Retinal pigment epithelial cell (primary cell): Measurements from ENCODE around the gene R3HDM1.

Experiments
- DNase-seq: peaks from one replicate; pipeline ENCODE4 v3.0.0-alpha.2; 2010; ENCODE audit warnings: low read depth
- H3K4me3 ChIP-seq: 2 replicates; pipeline ENCODE4 v1.5.1; 2011; ENCODE audit warnings: mild to moderate bottlenecking, low read length, control low read depth, moderate library complexity
- TF ChIP-seq, protein P1 (sequence below): conservative IDR thresholded peaks from 2 replicates; pipeline ENCODE4 v1.5.1; 2011; ENCODE audit warnings: low read depth, low read length, control low read depth, inconsistent platforms

Gene R3HDM1

DNA sequence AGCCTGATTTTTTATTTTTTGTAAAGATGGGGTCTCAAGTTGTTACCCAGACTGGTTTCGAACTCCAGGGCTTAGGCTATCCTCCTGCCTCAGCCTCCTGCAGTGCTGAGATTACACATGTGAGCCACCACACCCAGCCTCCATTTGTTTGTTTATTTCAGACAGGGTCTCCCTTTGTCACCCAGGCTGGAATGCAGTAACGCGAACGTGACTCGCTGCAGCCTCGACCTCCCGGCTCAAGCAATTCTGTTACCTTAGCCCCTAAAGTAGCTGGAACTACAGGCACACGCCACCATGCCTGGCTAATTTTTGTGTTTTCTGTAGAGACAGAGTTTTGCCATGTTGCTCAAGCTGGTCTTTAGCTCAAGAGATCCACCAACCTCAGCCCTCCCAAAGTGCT is 237.6 kb downstream of the R3HDM1 start:
- H3K4me3 ChIP-seq, result no peak overlapping the region
- DNase-seq, result no peak
- TF ChIP-seq, protein P1, sequence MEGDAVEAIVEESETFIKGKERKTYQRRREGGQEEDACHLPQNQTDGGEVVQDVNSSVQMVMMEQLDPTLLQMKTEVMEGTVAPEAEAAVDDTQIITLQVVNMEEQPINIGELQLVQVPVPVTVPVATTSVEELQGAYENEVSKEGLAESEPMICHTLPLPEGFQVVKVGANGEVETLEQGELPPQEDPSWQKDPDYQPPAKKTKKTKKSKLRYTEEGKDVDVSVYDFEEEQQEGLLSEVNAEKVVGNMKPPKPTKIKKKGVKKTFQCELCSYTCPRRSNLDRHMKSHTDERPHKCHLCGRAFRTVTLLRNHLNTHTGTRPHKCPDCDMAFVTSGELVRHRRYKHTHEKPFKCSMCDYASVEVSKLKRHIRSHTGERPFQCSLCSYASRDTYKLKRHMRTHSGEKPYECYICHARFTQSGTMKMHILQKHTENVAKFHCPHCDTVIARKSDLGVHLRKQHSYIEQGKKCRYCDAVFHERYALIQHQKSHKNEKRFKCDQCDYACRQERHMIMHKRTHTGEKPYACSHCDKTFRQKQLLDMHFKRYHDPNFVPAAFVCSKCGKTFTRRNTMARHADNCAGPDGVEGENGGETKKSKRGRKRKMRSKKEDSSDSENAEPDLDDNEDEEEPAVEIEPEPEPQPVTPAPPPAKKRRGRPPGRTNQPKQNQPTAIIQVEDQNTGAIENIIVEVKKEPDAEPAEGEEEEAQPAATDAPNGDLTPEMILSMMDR, result no peak

DNA sequence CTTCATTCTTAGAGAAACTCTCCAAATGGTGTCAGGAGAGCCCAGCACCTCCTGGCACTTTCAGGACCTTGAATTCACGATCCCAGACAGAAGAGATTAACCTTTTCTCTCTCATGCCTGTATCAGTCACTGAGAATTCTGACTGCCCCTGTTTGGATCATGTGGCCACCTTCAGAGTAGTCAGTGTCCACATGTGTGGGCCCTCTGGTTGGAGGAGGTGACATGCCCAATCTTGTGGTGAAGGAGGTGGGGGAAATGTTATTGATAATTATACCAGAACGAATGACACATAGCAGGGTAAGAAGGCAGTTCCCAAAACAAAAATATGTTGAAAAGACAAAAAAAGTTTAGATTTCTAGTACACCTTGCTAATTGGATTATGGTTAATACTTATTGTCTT is 242.0 kb downstream of the R3HDM1 start:
- DNase-seq, result no peak
- no peak overlapping the region for H3K4me3 ChIP-seq
- TF ChIP-seq, protein P1, result no peak

DNA sequence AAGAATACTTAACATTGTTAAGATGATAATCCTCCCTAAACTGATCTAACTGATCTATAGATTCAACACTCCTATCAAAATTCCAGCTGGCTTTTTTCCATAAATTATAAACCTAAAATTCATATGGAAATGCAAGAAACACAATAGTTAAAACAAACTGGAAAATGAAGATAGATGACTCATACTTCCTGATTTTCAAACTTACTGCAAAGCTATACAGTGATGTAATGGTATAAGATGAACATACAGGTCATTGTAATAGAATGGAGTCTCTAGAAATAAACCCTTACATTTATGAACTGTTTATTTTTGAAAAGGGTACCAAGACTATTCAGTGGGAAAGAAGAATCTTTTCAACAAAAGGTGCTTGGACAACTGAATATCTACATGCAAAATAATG is 242.6 kb downstream of the R3HDM1 start:
- H3K4me3 ChIP-seq, result no peak overlapping the region
- no peak for DNase-seq
- TF ChIP-seq, protein P1, result no peak
